ENCODE data around the gene NAB1.

- no peak for TF ChIP-seq CTCF (IDR thresholded peaks at IDR 0.05)
- no peak for TF ChIP-seq EP300 (IDR thresholded peaks at IDR 0.05)
These were observed 77.4 kb downstream of the NAB1 start for GRCh38 chr2:190726255-190726654.

All from stomach (tissue), 4 donors.